Activated T-helper 1 cell treated with Interleukin-2 at 50 U/mL for 16 hours (primary cell): Measurements from ENCODE around the gene NIPAL4.
"Not testable (repeated sequence)": the region's sequence is repeated elsewhere in the genome, so short reads cannot be mapped to it uniquely, and the experiment has no call there.

ENCODE experiments used
- DNase-seq: peaks from one replicate; pipeline ENCODE4 v3.0.0-alpha.2; 2020; ENCODE audit warnings: low read depth

NIPAL4 gene

DNA sequence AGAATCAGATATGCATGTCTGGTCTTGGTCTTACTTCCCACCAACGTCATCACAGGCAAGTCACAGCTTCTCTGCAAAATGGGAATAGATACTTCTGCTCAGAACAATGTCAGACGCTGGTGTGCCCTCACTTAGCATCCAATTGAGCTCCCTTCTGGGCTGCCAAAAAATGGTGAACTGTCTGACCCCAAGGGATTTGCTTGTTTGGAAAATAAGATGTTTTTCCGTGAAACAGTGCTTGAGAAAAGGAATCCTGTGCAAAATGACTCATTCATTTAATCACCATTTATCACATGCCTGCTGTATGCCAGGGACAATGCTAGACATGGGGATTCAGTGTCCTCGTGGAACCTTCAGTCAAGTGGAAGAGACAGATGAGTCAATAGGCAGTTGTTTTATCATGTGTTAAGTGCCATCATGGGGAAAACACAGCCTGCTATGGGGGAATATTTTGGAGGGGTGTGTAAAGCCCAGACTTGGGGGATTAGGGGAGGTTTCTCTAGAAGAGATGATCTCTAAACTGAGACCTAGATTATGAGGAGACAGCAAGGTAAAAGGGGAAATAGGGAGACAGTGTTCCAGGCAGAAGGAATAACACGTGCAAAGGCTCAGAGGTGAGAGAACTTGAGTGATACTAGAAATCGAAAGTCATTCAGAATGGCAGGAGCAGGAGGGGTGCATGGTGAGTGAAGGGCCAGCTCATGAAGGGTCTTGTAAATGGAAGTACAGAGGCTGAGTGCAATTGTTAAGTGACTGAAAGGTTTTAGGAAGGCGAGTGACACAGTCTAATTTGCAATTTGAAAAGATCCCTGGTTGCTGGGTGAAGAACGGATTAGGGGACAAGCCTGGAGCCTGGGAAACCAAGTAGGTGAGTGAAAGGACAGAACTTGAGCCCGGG lies 3.9 kb downstream of the NIPAL4 start:
- no peak for DNase-seq

DNA sequence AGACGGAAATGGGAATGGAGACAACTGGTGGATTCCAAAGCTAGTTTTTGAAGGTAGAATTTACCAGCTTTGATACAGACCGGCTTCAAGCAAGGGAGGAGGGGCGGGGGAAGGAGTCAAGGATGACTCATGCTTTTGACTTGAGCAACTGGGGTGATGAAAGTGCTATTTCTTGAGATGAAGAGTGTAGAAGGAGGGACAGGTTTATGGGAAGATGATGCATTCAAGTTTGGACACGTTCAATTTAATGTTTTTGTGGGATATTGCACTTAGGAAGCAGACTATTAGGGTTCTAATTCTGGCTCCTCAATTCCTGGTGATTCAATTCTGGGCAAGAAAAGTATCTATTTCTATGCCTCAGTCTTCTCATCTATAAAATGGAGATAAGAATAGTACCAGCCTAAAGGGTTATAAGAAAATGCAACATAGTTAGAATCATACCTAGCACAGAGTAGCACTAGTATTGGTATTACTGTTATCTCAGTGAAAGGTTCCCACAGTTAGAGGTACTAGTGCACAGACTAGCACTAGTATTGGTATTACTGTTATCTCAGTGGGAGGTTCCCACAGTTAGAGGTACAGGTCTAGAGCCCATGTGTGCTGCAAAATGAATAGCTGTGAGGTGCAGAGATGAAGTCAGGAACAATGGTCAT lies 4.6 kb downstream of the NIPAL4 start:
- DNase-seq = no peak

DNA sequence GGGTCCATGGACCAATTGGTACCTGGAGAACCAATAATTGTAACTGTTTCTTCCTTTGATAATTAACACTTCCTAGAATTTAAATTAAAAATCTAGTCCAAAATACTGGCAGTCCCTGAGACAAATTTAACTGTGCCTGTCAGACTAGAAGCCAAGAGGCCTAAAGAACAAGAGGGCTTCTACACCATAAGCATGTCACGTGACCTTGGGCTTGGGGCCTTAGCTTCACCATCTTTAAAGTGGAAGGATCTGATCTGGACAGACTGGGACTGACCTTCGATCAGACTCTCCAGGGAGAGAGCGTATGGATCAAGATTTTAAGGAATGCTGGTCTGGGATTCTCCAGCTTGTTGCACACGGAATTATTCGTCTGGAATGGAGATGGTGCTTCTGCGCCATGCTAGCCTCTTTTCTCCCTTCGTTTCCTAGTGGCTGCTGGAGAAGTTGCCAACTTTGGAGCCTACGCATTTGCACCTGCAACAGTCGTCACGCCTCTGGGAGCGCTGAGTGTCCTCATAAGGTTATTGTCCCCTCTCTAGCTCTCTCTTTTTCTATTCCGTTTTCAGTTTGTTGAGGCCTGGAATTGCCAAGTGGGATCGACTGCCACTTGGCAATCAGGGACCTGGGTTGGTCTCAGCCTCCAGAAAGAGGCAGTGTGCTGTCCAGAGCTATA lies 8.4 kb downstream of the NIPAL4 start:
- no peak for DNase-seq

GRCh38 chr5:157469073-157469472 lies 9.1 kb downstream of the NIPAL4 start:
- no peak for DNase-seq

GRCh38 chr5:157469687-157470086 lies 9.7 kb downstream of the NIPAL4 start:
- no peak for DNase-seq

GRCh38 chr5:157470631-157471030 lies 10.6 kb downstream of the NIPAL4 start:
- DNase-seq = no peak

GRCh38 chr5:157471709-157472108 lies 11.7 kb downstream of the NIPAL4 start:
- no peak for DNase-seq

GRCh38 chr5:157473383-157474320 lies 13.6 kb downstream of the NIPAL4 start:
- DNase-seq = no peak

DNA sequence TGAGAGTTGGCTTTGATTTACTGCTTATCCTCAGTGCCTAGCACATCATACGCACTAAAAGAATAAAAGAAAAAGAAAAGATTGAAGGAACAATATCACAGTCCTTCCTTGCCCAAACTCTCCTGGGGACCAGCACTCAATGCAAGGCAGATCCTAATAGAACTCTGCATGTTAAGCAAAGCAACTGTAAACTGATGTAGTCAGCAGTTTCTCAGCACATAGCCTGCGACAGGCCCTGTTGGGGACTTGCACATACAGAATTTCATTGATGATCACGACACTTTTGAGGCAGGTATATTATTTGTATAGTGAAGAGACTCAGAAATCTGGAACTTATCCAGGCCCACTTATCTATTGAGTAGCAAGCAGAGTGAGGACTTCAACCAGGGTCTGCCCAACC lies 15.4 kb downstream of the NIPAL4 start:
- DNase-seq = no peak

GRCh38 chr5:157476702-157477408 lies 16.8 kb downstream of the NIPAL4 start:
- no peak for DNase-seq

DNA sequence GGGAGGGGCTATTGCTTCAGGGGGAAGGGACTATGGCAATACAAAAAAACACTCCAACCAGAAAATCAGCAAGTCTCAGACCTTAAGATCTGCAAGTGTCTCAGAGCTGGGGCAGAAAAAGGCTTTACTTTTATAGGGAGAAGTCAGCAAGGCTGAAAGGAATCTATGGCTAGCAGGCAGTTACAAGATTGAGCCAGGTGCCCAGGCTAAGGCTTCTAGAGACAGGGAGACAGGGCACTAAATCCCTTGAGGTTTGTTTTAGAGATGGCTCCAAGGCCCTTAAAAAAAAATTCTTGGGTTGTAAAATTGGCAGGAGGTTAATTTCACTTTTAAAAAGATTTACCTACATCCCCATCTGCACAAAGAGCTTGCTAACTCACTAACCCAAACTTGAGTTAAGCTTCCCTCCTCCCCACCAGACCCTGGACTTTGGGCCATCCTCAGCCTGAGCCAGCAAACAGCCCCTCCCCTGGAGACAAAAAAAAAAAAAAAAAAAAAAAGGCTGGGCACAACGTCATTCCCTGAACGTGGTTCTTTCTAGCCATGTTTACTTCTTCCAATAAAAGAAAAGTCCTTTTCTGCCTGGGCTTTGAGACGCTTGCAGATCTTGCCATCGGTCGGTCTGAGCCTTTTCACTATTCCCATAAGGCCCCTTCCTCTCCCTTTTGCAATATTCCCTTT lies 17.9 kb downstream of the NIPAL4 start:
- DNase-seq = no peak

DNA sequence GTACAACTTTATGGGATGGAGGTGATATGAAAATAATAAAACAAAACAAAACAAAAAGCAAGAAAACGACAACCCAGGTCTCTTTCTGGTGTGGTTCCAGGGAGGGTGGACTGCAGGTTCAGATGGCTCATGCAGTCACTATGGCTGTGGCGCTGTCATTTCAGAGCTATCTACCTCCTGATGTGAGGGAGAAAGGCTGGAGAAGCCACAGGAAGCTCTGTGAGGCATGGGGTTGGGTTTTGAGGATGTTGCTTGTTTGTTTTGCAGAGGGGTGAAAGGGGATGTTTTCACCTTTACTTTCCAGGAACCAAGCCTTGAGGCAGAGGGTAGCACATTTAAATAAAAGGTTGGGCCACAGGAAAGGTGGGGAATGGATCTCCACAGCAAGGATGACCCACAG lies 18.7 kb downstream of the NIPAL4 start:
- DNase-seq = no peak

GRCh38 chr5:157479166-157479565 lies 19.2 kb downstream of the NIPAL4 start:
- DNase-seq = no peak

DNA sequence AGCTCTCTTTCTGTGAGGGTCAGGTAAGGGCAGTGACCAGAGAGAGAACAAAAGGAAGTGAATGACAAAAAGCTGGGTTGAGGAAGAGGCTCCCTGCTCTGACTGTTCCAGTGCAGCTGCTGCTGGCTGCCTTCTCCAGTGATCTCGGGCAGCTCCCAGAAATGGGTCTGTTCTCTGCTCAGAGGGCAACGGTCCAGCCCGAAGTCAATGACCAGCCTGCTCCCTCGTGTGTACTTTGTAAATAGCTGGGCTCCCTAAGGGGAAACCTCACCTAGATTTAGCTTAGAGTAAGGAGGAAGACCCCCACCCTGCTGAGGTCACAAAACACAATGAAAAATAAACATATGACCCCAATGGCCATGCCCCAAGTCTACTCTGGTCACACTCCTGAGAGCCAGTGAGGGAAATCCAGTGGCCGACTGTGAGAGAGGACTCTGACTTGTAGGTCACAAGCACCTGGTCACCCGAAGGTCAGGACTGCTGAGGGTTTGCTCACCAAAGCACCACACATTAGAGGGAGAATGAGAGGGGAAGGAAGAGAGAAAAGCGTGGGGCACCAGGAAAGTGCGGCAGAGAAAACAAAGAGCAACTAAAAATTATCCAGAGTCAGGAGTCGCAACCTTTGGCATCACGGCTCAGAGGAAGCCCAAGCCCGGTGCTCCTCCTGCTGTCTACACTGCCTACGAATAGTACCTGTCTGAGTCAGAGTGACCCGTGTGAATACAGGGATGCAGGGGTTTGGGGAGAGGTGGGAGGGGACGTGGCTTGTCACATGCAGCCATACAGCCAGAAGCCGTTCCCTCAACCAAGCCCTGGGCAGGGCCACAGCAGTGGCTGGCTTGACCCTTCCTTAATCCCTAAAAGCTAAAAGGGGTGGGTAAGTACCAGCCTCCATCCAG lies 19.8 kb downstream of the NIPAL4 start:
- DNase-seq = no peak

DNA sequence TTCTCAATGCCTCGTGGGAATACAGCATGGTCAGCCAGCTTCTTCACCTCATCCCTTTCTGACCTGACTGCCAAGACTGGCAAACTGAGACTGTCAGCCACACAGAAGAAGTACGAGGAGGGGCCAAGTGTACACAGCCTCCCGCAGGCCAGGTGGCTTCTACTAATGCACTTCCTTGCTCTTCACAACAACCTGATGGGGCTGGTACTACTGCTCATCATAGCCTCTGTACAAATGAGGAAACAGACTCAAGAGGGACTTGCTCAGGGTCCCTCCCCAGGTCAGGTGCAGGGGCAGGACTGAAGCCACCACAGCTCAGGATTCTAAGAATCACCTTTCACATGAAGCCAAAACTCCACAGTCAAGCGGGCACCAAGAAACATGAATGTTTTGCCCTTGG lies 21.3 kb downstream of the NIPAL4 start:
- DNase-seq = no peak

GRCh38 chr5:157481666-157482065 lies 21.7 kb downstream of the NIPAL4 start:
- DNase-seq = no peak

DNA sequence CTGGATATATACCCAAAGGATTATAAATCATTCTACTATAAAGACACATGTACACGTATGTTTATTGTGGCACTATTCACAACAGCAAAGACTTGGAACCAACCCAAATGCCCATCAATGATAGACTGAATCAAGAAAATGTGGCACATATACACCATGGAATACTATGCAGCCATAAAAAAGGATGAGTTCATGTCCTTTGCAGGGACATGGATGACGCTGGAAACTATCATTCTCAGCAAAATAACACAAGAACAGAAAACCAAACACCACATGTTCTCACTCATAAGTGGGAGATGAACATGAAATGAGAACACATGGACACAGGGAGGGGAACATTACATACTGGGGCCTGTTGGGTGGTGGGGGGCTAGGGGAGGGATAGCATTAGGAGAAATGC lies 22.7 kb downstream of the NIPAL4 start:
- not testable (repeated sequence) for DNase-seq

DNA sequence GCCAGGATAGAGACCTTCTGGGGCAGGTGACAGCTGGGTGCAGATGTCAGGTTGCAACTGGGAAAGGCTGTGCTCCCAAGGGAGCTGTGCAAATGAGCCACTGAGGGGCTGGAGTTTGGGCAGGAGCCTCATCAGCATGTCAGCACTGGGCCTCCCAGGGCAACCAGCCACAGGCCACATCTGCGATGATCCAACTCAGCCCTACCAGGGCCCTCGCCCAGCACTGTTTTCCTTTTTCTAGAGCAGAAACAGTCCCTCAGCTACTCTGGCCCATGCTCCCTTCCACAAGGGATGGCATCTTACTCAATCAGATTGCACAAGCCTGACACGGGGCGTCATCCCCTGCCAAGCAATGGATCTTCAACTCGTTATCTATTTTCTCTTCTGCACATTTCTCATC lies 24.8 kb downstream of the NIPAL4 start:
- no peak for DNase-seq

DNA sequence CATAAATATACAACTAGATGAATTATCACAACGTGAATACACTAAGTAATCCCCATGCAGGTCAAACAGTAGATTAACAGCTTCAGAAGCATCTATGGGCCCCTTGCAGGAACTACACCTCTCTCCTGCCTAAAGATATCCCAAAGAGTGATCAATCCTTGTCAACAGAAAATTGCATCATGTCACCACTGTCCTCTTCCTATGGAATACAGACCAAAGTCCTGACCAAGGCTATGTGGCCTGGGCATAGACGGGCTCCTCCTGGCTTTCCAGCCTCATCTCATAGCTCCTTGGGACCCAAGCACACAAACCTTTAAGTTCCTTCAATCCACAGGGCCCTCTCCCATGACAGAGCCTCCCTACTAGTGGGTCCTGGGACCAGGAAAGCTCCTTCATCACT lies 25.3 kb downstream of the NIPAL4 start:
- no peak for DNase-seq

DNA sequence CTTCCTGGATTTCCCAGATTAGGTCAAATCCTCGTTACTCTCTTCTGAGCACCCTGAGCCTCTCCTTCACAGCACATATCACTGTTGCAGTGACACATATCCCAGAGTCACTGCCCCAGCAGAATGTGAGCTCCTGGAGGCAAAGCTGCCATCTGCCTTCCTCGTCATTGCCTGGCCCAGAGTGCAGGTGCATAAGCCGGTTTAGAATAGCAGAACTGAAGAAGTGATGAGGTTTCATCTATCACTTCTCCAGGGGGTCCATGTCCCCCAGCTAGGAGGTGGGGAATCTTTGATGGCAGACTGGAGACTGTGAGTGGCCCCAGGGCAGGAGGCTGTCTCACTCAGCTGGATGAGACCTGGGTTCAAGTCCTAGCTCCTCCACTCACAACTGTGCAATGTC lies 25.8 kb downstream of the NIPAL4 start:
- no peak for DNase-seq
